PC-3 (cell line): ENCODE measurements around the gene MTFMT.

Experiments
- EZH2phosphoT487 ChIP-seq: fragments of 300-600 bp; sonication (generic); IDR thresholded peaks from 2 replicates; pipeline ENCODE4 v1.6.1; 2018; ENCODE audit warnings: mild to moderate bottlenecking, antibody characterized with exemption, low read length, borderline replicate concordance
- TF ChIP-seq, protein P1 (sequence below): fragments of 300-600 bp; sonication (generic); conservative IDR thresholded peaks from 2 replicates; pipeline ENCODE4 v1.5.1; 2017; ENCODE audit warnings: antibody characterized with exemption, low read depth, mild to moderate bottlenecking, low read length

DNA sequence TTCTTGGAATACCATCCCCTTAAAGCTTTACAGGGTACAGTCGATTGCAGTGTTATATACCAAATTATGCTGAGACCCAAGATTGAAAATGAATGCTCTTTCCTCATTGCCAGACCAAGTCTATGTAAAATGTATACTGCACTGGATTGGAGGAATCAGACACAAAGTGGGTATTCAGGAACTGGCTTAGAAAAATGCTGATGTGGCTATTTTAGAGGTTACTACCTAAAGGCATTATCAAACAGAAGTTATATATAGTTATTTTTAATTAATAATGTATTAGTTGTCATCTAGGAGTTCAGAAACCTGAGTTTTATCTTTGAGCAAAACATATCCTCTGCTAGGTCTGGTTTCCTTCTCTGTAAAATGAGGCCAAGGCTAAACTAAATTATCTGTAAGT is 36.1 kb downstream of the MTFMT start:
- TF ChIP-seq, protein P1, sequence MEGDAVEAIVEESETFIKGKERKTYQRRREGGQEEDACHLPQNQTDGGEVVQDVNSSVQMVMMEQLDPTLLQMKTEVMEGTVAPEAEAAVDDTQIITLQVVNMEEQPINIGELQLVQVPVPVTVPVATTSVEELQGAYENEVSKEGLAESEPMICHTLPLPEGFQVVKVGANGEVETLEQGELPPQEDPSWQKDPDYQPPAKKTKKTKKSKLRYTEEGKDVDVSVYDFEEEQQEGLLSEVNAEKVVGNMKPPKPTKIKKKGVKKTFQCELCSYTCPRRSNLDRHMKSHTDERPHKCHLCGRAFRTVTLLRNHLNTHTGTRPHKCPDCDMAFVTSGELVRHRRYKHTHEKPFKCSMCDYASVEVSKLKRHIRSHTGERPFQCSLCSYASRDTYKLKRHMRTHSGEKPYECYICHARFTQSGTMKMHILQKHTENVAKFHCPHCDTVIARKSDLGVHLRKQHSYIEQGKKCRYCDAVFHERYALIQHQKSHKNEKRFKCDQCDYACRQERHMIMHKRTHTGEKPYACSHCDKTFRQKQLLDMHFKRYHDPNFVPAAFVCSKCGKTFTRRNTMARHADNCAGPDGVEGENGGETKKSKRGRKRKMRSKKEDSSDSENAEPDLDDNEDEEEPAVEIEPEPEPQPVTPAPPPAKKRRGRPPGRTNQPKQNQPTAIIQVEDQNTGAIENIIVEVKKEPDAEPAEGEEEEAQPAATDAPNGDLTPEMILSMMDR, result no peak
- no peak for TF ChIP-seq EZH2phosphoT487
